SW 1271 (cell line): ENCODE measurements around the gene BRMS1L.

Source experiments
- DNase-seq, 2 experiments: peaks; one replicate each; lab custom pipeline; 2025; lab: John Stamatoyannopoulos, UW

The BRMS1L gene

DNA sequence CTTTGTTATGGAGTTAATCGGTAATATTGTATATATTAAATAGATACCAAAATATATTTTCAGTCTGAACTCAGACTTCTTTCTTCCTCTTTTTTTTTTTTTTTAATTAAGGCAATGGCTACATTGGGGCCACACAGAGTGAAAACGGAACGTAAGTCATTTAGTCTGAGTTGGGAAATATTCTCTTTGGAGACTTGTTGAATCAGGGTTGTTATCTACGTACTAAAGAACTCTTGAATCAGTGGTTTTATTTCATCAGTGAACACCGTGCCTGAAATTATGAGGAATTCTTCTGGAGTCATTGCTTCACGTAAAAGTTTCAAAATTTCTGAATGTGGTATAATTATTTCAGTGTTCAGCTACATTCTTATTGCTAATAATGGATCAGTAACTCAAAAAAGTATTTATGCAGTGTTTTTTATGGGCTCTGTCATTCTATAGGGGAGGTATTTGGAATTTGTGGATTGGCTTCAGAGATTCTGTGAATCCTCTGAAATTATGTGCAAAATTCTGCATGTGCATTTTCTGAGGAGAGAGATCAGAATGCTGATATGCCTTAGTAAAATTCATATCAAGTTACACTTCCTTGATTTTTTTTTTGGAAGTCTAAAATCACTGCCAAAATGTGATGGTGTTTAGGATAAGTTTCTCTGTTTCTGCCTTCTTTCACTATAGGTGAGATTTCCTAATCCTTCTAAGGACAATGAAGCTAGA lies 39.6 kb downstream of the BRMS1L start:
- no peak for DNase-seq

DNA sequence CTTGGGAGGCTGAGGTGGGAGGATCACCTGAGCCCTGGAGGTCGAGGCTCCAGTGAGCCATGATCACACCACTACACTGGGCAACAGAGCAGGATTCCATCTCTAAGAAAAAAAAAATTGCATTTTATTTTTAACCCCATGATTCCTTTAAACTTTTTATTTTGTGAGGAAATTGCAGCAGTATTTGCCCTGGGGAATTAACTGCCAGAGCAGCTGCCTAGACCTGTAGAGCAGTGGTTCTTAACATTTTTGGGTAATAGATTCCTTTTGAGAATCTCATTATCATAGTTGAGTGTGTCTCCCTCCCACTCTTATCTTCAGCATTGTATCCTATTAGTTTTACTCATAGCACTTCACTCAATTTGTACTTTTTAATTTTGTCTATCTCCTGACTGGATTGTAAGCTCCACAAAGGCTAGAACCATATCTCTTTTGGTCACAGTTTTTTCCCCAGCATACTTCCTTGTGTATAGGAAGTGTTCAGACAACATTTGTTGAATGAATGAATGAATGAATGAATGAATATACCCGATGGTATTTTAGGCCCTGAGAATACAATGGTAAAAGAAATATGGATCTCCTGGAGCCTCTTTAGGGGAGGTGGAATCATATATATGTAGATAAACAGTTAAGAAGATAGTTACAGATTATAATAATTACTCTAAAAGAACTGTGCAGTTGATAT lies 40.6 kb downstream of the BRMS1L start:
- DNase-seq = no peak

DNA sequence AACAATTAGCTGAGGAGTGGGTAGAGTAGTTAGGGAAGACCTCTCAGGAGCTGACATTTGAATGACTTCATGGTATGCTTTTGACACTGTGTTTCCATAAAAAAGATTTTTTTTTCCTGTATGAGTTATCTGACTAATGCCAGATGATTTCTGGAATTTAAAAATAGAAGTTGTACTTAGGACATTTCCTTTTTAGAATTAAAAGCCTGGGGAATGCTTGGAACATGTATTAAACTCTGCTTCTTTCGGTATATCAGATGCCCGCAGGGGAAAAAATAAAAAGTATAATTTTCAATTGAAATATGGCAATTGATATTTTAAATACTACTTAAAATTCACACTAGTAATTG lies 41.1 kb downstream of the BRMS1L start:
- no peak for DNase-seq

DNA sequence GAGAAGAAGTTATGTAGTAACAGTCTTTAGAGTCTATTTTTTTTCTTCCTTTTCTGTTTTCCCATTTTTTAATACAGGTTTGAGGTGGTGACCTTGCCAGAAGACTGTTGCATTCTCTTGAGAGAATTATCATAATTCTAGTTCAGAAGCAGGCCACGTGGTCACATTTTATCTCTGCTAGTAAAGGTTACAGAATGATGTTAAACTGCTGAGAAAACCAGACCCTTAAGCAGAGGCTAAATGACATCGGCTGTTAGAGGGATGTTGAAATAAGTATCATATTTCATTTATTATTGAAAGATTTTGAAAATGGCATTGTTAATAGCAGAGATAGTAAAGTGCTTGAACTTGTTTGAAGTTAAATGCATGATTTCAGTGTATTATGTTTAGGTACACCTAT lies 49.2 kb downstream of the BRMS1L start:
- no peak for DNase-seq

DNA sequence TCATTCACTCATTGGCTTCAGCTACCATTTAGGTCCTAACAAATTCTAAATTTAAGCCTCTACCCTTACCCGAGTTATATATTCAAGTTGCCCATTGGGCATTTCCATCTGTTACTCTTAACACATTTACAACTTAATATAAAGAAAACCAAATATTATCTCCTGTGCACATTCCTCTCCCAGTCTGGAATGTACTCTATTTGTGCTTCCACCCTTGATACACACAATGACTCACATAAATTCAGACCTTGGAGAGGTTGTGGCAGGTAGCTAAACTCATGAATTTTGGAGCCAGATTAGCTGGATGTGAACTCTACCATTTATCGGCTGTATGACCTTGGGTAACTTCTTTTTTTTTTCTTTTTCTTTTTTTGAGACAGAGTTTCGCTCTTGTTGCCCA lies 51.1 kb downstream of the BRMS1L start:
- no peak for DNase-seq

DNA sequence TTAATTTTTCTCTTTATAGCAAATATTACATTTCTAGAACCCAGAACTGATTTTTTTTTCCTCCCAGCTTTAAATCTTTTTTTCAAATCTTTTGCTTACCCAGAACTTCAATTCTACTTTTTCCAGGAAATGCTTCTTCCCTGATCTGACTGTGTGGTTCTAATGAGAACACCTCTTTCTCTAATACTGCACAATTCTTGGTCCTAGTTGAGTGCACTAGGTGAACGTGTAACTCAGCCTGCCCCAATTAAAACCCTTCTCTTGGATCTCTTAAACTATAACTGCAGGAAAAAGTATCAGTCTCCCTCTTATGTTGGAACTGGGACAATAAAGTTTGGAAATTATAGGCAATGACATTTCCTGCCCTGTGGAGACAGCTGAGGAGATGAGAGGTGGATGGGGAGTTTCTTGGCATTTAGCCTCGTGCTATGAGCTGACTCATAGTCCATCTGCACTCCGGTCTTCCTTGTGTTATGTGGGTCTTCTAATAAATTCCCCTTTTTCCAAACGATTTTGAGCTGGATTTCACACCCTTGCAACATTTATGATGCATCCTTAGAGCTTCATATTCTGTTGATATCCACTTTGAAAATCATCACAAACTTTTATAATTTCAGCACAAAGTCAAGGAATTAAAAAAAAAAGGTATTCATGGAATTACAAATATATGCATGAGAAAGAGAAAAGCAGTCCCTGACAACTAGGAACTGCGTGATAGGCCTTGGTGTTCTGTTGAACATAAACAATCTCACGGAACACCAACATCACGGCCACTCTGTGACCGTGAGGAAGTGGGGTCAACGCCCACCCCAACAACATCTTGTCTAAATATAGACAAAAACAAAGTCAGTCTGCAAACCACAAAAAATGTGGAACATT lies 52.4 kb downstream of the BRMS1L start:
- DNase-seq = peak in 1 of 2 experiments; percentile 37

DNA sequence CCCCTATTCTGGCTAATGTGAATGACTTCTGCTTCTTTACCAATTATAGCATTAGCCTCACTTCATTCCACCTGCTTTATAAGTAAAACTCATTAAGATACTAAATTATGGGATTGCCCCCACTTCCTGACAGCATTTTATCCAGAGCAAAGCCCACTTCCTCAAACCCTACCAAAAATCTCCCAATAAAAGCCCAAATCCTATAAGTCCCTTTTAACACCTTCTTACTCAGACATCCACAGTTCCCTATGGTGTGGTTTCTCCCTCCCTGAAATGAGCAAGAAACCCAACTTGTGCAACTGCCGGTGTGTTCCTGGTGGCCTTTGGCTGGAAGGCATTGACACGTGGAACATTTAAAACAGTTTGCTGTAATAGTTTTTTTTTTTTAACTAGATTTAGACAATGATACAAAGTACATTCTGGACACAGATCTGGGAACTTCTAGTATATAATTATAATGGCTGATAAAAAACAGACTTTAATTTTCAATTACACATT lies 53.1 kb downstream of the BRMS1L start:
- no peak for DNase-seq

DNA sequence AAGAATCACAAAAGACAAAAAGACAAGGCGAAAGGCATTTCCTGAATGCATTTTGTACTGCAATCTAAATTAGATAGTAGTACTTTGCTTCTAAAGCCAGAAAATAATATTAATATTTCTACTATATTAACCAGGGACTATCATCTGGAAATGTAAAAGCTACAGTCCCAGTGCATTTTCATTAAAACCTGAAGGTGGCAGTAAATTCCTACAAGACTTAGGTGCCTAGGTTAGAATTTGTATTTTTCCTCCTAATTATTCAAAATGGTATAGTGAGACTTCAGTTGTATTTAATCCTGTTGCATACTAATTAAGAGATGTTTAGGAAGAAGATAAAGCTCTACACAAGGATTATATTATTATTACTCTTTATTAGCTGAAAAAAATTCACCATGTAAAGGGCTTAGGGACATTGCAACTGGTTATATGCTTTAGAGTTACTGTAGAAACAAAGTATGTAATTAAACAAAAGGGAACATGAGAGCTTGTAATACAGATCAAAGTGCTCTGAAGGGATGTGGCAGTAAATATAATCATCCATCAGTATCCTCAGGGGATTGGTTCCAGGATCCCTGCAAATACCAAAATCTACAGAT lies 53.6 kb downstream of the BRMS1L start:
- DNase-seq = peak in 1 of 2 experiments; percentile 23

DNA sequence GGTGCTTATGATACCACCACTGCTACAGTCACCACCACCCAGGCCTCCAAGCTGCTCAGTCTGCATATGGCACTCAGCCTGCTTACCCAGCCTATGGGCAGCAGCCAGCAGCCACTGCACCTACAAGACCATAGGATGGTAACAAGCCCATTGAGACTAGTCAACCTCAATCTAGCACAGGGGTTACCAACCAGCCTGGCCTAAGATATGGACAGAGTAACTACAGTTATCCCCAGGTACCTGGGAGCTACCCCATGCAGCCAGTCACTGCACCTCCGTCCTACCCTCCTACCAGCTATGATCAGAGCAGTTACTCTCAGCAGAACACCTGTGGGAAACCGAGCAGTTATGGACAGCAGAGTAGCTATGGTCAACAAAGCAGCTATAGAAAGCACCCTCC lies 55.1 kb downstream of the BRMS1L start:
- DNase-seq = no peak

DNA sequence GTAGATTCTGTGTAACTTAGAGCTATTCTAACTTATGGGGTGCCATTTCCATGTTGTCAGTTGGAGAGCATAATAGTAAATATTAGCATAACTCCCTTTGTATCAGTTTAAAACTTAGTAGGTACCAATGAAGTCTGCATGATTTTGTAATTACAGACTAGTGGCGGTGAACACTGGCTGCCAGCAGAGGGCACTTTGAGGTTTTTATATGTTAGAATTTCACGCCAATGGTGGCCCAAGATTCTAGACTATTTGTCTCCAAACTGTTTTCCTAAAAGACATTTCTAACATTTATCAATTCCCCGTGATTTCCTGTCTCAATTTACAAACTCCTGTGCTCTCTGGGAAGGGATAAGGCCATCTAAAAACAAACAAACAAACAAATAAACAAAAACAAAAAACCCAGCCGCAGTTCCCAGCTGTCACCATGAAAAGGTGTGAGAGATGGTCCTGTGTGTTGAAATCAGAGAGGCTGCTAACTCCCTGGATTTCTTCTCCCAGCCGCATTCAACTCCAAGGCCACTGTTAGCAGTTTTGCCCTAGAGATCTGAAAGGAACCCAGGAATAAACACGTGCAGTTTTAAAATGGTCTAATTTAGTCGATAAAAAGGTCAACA lies 57.6 kb downstream of the BRMS1L start:
- DNase-seq = peak in 1 of 2 experiments; percentile 17

DNA sequence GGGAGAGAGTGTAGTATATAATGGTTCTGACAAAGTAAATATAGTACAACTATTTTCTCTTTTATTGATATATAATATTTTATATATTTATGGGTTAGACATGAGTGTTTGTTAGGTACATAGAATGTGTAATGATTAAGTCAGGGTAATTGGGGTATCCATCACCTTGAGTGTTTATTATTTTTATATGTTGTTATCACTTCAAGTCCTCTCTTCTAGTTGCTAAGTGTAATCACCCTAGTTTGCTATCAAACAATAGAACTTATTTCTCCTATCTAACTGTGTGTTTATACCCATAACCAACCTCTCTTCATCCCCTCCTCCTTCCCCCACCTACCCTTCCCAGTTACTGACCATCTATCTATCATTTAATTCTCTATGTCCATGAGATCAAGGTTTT lies 64.2 kb downstream of the BRMS1L start:
- DNase-seq = no peak

DNA sequence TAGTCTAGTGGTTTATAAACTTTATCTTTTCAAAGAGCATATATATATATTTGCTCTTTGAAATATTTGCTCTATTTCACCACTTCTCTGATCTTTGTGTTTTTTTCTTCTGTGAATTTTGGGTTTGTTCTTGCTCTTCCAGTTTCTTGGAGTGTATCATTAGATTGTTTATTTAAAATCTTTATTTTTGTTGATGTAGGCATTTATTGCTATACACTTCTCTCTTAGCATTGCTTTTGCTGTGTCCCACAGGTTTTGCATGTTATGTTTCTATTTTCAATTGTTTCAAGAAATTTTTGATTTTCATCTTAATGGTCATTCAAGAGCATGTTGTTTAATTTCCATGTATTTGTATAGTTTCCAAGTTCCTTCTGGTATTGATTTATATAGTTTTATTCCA lies 69.1 kb downstream of the BRMS1L start:
- DNase-seq = no peak

DNA sequence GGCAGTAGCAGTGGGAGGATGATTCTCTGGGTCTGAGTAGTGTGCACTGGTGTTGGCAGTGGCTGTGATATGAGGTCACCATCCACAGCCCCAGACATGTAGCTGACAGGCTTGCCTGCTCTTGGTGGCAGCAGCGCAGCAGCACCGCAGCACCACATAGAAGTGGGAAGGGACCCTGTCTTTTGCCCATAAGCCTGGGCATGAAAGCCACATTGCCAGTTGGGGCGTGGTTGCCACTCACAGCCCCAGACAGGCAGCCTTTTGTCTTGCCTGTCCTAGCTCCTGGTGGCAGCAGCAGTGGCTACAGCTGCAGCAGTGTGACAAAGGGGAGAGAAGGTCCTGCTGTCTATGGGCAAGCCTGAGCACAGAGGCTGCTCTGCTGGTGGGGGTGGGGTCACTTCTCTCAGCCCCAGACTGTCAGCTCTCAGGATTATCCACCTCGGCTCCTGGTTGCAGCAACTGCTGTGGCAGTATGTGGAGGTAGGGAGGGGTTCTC lies 71.5 kb downstream of the BRMS1L start:
- no peak for DNase-seq

DNA sequence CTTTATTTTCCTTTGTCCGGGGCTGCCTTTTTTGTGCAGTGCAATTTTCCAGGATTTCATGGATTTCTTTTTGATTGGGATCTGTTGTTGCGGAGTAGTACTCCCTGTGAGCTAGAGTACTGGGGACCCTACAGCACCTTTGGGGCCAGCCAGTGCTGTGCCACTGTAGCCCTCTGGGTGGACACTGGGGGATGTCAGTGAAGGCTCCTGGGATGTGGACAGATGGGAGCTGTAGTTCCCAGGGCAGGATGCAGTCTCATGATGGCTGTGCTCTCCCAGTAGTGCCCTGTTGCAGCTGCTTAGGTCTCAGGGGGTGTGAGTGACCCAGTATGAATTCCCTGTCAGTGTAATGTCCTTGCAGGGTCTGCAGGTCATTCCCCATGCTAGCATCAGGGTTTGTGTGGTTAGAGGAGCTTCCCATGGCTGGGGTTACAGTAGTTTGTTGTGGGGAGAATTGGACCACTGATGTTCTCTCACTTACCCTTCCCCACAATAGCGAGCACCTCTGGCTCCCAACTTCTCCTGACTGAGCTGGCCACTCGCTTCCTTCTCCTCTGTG lies 72.2 kb downstream of the BRMS1L start:
- DNase-seq = no peak

DNA sequence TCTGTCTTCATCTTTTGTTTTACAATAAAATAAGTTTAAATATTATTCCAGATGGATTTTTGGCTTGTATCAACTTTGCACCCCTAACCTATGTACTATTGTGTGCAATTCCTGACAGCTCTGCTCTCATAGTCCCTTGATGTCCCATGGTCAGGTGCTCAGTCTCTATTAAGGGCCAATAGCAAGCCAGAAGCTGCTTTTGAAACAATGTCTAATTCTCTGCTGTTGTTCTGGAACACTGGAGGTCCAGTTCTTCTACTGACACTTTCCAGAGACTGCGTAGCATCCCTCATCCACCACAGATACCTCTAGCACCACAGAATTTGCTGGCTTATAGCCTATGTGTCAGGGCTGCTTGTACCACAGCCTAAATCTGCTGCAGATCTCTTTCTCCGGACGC lies 74.6 kb downstream of the BRMS1L start:
- no peak for DNase-seq

DNA sequence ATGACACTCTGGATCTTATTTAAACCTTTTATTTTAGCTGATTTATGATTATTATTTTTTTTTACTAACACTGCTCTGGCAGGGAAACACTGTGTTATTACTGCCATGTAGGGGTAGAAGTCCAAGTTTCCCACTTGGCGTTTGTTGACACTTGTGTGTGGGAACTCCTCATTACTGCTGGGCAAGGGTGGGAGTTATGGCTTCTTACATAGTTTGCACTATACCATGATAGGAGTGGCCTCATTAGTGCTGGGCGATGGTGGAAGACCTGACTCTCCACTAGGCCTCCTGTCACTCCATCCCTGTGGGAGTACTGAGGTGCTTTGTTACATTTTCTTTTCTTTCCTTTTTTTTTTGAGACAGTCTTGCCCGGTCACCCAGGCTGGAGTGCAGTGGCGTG lies 83.5 kb downstream of the BRMS1L start:
- no peak for DNase-seq

DNA sequence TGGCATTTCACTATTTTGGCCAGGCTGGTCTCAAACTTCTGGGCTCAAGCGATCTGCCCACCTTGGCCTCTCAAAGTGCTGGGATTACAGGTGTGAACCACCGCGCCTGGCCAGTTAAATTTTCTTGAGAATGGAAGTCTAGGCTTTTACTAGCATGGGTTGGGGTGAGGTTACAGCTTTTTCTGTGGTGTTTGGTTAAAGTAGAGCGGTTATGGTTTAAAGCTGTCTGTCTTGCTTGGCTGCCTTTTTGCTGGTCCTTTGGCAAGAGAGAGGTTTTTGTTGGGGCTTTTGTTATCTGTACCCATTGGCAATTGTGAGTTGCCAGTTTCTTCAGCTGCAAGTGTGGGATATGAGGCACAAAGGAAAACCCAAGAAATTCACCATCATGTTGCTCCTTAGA lies 84.1 kb downstream of the BRMS1L start:
- DNase-seq = no peak

DNA sequence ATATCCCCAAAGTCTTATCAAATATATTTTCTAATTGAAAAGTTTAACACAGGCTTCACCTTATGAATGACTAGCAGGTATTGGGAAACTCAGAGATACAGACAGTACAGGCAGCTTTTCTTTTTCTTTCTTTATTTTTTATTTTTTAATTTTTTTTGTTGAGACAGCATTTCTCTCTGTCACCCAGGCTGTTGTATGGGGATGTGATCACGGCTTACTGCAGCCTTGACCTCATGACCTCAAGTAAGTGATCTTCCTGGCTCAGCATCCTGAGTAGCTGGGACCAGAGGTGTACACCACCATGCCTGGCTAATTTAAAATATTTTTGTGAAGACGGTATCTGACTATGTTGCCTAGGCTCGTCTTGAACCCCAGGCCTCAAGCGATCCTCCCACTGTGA lies 85.0 kb downstream of the BRMS1L start:
- DNase-seq = no peak

DNA sequence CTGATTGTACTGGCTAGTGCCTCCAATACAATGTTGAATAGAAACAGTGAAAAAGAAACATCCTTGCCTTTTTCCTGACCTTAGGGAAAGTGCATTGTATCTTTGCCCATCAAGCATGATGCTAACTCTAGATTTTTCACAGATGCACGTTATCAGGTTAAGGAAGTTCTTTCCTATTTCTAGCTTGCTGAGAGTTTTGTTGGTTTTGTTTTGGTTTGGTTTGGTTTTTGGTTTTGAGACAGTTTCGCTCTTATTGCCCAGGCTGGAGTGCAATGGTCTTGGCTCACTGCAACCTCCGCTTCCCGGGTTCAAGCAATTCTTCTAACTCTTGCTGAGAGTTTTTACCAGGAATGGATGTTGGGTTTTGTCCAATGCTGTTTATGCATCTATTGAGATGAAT lies 89.0 kb downstream of the BRMS1L start:
- DNase-seq = no peak

DNA sequence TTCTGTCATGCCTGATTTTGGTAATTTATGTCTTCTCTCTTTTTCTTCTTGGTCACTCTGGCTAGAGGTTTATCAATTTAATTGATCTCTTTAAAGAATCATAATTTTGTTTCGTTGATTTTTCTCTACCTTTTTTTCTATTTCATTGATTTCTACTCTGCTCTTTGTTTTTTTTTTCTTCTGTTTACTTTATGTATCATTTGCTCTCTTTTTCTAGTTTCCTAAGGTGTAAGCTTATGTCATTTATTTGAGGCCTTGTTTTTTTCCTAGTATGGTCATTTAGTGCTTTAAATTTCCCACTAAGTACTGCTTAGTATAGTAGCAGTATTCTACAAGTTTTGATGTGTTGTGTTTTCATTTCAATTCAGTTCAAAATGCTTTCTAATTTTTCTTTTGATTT lies 89.6 kb downstream of the BRMS1L start:
- DNase-seq = no peak
